Measurements from ENCODE around the gene GGNBP2.

DNA sequence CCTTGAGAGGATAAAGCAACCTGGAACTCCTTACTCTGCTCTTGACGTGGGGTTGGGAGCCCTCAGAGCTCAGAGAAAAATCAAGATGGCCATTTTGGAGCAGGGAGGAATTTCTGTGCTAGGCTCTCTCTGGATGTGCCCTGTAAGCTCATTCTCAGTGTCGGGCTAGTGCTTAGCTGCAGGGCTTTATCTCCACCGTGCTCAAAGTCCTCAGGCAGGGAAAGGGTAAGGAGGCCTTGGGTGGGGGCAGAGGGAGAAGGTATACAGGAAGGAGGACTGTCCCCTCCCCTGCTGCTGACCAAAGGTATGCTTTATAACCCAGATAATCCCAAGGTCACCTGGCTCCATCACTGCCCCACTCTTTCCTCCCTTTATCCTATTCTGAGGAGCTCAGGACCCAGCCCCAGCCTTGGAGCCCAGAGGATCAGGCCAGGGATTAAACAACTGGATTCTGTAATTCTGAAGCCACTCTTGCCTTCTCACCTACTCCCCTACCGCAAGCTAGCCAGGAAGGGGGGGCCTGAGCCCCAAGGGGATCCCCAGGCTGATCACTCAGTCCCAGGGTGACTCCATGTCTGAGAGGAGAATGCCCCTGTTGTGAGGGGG is 48.1 kb downstream of the GGNBP2 start:
- TF ChIP-seq RAD21 (IDR thresholded peaks at IDR 0.05 in 1 of 2, conservative IDR thresholded peaks at IDR 0.05 in 1 of 2; ENCODE audit: low read depth in 2 of 2, low read length in 2 of 2) (no peak), KDM1A (IDR thresholded peaks at IDR 0.05; ENCODE audit: borderline replicate concordance, low read length) (no peak), KDM5A (IDR thresholded peaks at IDR 0.05; ENCODE audit: low read length) (no peak), POLR2AphosphoS5 (IDR thresholded peaks at IDR 0.05; ENCODE audit: low read depth, low read length) (no peak), EZH2 (IDR thresholded peaks at IDR 0.05; ENCODE audit: low read depth, low read length, severe bottlenecking) (no peak)
- TF ChIP-seq, protein P1, sequence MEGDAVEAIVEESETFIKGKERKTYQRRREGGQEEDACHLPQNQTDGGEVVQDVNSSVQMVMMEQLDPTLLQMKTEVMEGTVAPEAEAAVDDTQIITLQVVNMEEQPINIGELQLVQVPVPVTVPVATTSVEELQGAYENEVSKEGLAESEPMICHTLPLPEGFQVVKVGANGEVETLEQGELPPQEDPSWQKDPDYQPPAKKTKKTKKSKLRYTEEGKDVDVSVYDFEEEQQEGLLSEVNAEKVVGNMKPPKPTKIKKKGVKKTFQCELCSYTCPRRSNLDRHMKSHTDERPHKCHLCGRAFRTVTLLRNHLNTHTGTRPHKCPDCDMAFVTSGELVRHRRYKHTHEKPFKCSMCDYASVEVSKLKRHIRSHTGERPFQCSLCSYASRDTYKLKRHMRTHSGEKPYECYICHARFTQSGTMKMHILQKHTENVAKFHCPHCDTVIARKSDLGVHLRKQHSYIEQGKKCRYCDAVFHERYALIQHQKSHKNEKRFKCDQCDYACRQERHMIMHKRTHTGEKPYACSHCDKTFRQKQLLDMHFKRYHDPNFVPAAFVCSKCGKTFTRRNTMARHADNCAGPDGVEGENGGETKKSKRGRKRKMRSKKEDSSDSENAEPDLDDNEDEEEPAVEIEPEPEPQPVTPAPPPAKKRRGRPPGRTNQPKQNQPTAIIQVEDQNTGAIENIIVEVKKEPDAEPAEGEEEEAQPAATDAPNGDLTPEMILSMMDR (IDR thresholded peaks at IDR 0.05; ENCODE audit: control extremely low read depth in 1 of 3, insufficient read depth in 1 of 3, low read depth in 1 of 3, low read length in 3 of 3) = no peak
